BLaER1 (cell line): ENCODE results near the gene NEU4.

Experiments
- H3K27ac ChIP-seq: shearing (Covaris generic); formaldehyde crosslinking; 2 replicates; pipeline ENCODE4 v1.8.1; 2022
- H3K27me3 ChIP-seq: shearing (Covaris generic); formaldehyde crosslinking; 2 replicates; pipeline ENCODE4 v1.8.1; 2022
- H3K36me3 ChIP-seq: shearing (Covaris generic); formaldehyde crosslinking; 2 replicates; pipeline ENCODE4 v1.8.1; 2022
- H3K4me1 ChIP-seq: shearing (Covaris generic); formaldehyde crosslinking; 2 replicates; pipeline ENCODE4 v1.8.1; 2022
- H3K4me2 ChIP-seq: shearing (Covaris generic); formaldehyde crosslinking; 2 replicates; pipeline ENCODE4 v1.8.1; 2022
- H3K4me3 ChIP-seq: shearing (Covaris generic); formaldehyde crosslinking; 2 replicates; pipeline ENCODE4 v1.8.1; 2022
- H3K9ac ChIP-seq: shearing (Covaris generic); formaldehyde crosslinking; 2 replicates; pipeline ENCODE4 v1.8.1; 2022
- H3K9me3 ChIP-seq: shearing (Covaris generic); formaldehyde crosslinking; 2 replicates; pipeline ENCODE4 v1.8.1; 2022
- H4K20me1 ChIP-seq: shearing (Covaris generic); formaldehyde crosslinking; 2 replicates; pipeline ENCODE4 v1.8.1; 2022
- Cebpa-rat ChIP-seq: shearing (Covaris generic); IDR thresholded peaks from 2 replicates; pipeline ENCODE4 v1.8.1; 2022

Gene NEU4

GRCh38 chr2:241835611-241836010, 26.6 kb downstream of the NEU4 start:
- H3K4me2 ChIP-seq: no peak overlapping the region
- H3K9me3 ChIP-seq: peaks cover 9% of the 10 kb centered on the region; the same call in 1 of the 2 replicates
- no peak overlapping the region for H3K4me3 ChIP-seq
- no peak overlapping the region for H3K27ac ChIP-seq
- no peaks in the 10 kb centered on the region for H3K36me3 ChIP-seq
- no peak for TF ChIP-seq Cebpa-rat
- no peak overlapping the region for H3K9ac ChIP-seq
- H3K27me3 ChIP-seq: no peaks in the 10 kb centered on the region
- H3K4me1 ChIP-seq: peaks cover 7% of the 10 kb centered on the region
- H4K20me1 ChIP-seq: no peaks in the 10 kb centered on the region

- peaks cover 14% of the 10 kb centered on the region for H3K4me1 ChIP-seq
- no peaks in the 10 kb centered on the region for H3K27me3 ChIP-seq
- peaks cover 9% of the 10 kb centered on the region; the same call in 1 of the 2 replicates for H3K9me3 ChIP-seq
- no peak overlapping the region for H3K27ac ChIP-seq
- no peak overlapping the region for H3K4me3 ChIP-seq
- H3K36me3 ChIP-seq: no peaks in the 10 kb centered on the region
- TF ChIP-seq Cebpa-rat: no peak
- no peak overlapping the region for H3K9ac ChIP-seq
- no peak overlapping the region for H3K4me2 ChIP-seq
- H4K20me1 ChIP-seq: no peaks in the 10 kb centered on the region
Measured at GRCh38 chr2:241836292-241836691, 27.3 kb downstream of the NEU4 start.

- no peak for TF ChIP-seq Cebpa-rat
- Histone ChIP-seq H3K4me1 (peaks cover 24% of the 10 kb centered on the region), H3K36me3 (no peaks in the 10 kb centered on the region), H3K27me3 (no peaks in the 10 kb centered on the region), H3K4me3 (no peak overlapping the region), H3K27ac (no peak overlapping the region), H4K20me1 (no peaks in the 10 kb centered on the region), H3K4me2 (no peak overlapping the region), H3K9me3 (peaks cover 9% of the 10 kb centered on the region; the same call in 1 of the 2 replicates), H3K9ac (no peak overlapping the region)
Measured at GRCh38 chr2:241837197-241837965, 28.4 kb downstream of the NEU4 start.

- Histone ChIP-seq H3K9me3 (no peaks in the 10 kb centered on the region; the same call in 1 of the 2 replicates), H3K4me3 (no peak overlapping the region), H3K4me2 (peak overlapping the region; percentile 43)
Measured at GRCh38 chr2:241841181-241842066, 32.4 kb downstream of the NEU4 start.

GRCh38 chr2:241842067-241842415, 33.0 kb downstream of the NEU4 start:
- H3K4me1 ChIP-seq: peaks cover 61% of the 10 kb centered on the region
- no peaks in the 10 kb centered on the region for H3K27me3 ChIP-seq
- H3K36me3 ChIP-seq: no peaks in the 10 kb centered on the region
- H3K4me3 ChIP-seq: no peak overlapping the region
- no peak overlapping the region for H3K9ac ChIP-seq
- no peaks in the 10 kb centered on the region for H4K20me1 ChIP-seq
- H3K27ac ChIP-seq: no peak overlapping the region
- no peak for TF ChIP-seq Cebpa-rat
- no peak overlapping the region; the same call in 1 of the 2 replicates for H3K4me2 ChIP-seq
- H3K9me3 ChIP-seq: no peaks in the 10 kb centered on the region

More at GRCh38 chr2:241841181-241842066, 32.4 kb downstream of the NEU4 start:
- Histone ChIP-seq H3K36me3 (no peaks in the 10 kb centered on the region), H3K9ac (no peak overlapping the region), H4K20me1 (no peaks in the 10 kb centered on the region), H3K4me1 (peaks cover 59% of the 10 kb centered on the region), H3K27ac (no peak overlapping the region), H3K27me3 (no peaks in the 10 kb centered on the region)
- TF ChIP-seq Cebpa-rat: no peak

GRCh38 chr2:241842620-241843211, 33.7 kb downstream of the NEU4 start:
- TF ChIP-seq Cebpa-rat: no peak
- Histone ChIP-seq H3K4me2 (peak overlapping the region; percentile 92), H3K4me1 (peaks cover 61% of the 10 kb centered on the region), H3K27ac (peak overlapping the region; percentile 55), H3K4me3 (peak overlapping the region; percentile 45), H3K9ac (peak overlapping the region; percentile 48; the same call in 1 of the 2 replicates), H4K20me1 (no peaks in the 10 kb centered on the region), H3K9me3 (no peaks in the 10 kb centered on the region), H3K36me3 (no peaks in the 10 kb centered on the region), H3K27me3 (no peaks in the 10 kb centered on the region)

GRCh38 chr2:241843321-241844065, 34.5 kb downstream of the NEU4 start:
- Histone ChIP-seq H3K27me3 (no peaks in the 10 kb centered on the region), H3K27ac (peak overlapping the region; percentile 55), H3K9me3 (no peaks in the 10 kb centered on the region), H3K4me2 (peak overlapping the region; percentile 92), H3K4me1 (peaks cover 61% of the 10 kb centered on the region), H3K9ac (peak overlapping the region; percentile 48; the same call in 1 of the 2 replicates), H3K4me3 (peak overlapping the region; percentile 45), H3K36me3 (no peaks in the 10 kb centered on the region), H4K20me1 (no peaks in the 10 kb centered on the region)
- no peak for TF ChIP-seq Cebpa-rat

- H3K9me3 ChIP-seq: no peaks in the 10 kb centered on the region
- H4K20me1 ChIP-seq: no peaks in the 10 kb centered on the region
- no peaks in the 10 kb centered on the region for H3K27me3 ChIP-seq
- H3K9ac ChIP-seq: peak overlapping the region; percentile 73
- H3K27ac ChIP-seq: peak overlapping the region; percentile 64
- H3K4me1 ChIP-seq: peaks cover 61% of the 10 kb centered on the region
- peak overlapping the region; percentile 65 for H3K4me3 ChIP-seq
- no peak for TF ChIP-seq Cebpa-rat
- no peaks in the 10 kb centered on the region for H3K36me3 ChIP-seq
- peak overlapping the region; percentile 92 for H3K4me2 ChIP-seq
Measured at GRCh38 chr2:241844066-241844728, 35.2 kb downstream of the NEU4 start.
